GM12872 (cell line): ENCODE results near the gene EPHA5.

Source experiments
- CTCF ChIP-seq: IDR thresholded peaks from 3 replicates; pipeline ENCODE4 v1.5.1; 2011; ENCODE audit warnings: low read depth, mild to moderate bottlenecking, low read length, moderate library complexity; ENCODE audit not compliant: insufficient read depth

Gene EPHA5

GRCh38 chr4:65670331-65671031 is at the start of gene EPHA5:
Gene EPHA5, minus strand, starts transcription at chr4:65670489. Its CDS starts 747 bp downstream, at chr4:65669742.
- TF ChIP-seq CTCF: no peak

- TF ChIP-seq CTCF: no peak
Observed at GRCh38 chr4:65719635-65720034, 49.3 kb upstream of the EPHA5 start.

- TF ChIP-seq CTCF: no peak
Observed at GRCh38 chr4:65698631-65699030, 28.3 kb upstream of the EPHA5 start.

GRCh38 chr4:65696436-65696835 is 26.1 kb upstream of the EPHA5 start:
- no peak for TF ChIP-seq CTCF

GRCh38 chr4:65671372-65671771 is 1.1 kb upstream of the EPHA5 start:
- TF ChIP-seq CTCF: no peak

GRCh38 chr4:65670020-65670330 is 314 bp downstream of the EPHA5 start:
- TF ChIP-seq CTCF: no peak

- TF ChIP-seq CTCF: no peak
Observed at GRCh38 chr4:65669111-65670019, 924 bp downstream of the EPHA5 start.
